Measurements from ENCODE around the gene DNAJB8.

- TF ChIP-seq ZNF146 (CRISPR knock-in tag; IDR thresholded peaks at IDR 0.05; ENCODE audit: unreplicated experiment) (no peak), MAX (CRISPR knock-in tag; IDR thresholded peaks at IDR 0.05) (peak; percentile 60), RFX5 (IDR thresholded peaks at IDR 0.05; ENCODE audit: low read depth, low read length) (no peak)
These were observed 5.0 kb downstream of the DNAJB8 start for GRCh38 chr3:128461731-128462130.

Data from K562 (cell line).